ENCODE measurements around the gene RHOB.
"Not testable (repeated sequence)": the region's sequence is repeated elsewhere in the genome, so short reads cannot be mapped to it uniquely, and the experiment has no call there.

The RHOB gene

DNA sequence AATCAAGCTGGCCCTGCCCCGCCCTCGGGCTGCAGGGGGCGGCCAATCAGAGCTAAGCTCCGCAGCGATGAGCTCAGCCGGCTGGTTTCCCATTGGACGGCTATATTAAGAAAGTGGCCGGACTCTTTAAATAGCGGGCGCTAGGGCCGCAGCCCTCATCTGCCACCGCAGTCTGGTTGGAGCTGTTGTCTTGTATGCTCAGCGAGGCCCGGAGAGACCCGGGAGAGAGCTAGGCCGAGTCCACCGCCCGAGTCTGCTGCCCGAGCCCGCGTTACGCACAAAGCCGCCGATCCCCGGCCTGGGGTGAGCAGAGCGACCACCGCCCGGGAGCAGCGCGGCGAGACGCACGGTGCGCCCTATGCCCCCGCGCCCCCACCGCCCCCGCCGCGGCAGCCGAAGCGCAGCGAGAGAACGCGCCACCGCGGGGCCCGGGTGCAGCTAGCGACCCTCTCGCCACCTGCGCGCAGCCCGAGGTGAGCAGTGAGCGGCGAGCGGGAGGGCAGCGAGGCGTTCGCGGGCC is at the start of gene RHOB:
RHOB (plus strand) TSS at position 158 of the 520 bp plus-strand sequence. CDS start 392 bp downstream, outside the sequence.
- DNase-seq (ENCODE audit: low spot score): peak; percentile 88

DNA sequence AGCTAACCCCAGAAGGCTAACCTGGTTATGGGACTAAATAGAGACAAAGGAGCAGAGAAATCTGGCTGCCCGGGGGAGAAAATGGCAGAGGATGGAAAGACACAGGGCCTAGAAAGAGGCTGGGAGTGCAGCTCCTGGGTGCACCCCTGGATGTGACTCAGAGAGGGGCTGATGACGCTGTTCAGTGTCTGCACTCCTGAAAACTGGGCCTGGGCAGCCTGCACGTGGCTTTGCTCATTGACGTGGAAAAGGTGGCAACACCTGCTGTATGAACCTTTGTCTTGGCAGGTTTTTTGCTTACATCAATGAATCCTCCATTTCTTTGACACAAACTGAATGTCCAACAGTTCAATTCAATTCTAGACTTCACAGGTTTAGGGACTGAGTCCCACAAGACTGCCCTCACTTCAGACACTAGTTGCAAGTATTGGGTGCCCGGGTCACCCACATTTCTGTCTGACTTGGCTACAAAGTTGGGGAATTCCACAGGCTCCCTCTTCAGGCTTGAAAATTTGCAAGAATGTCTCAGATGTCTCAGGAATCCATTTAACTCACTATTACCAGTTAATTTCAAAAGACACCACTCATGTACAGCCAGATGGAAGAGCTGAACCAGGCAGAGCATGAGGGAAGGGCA is 48.9 kb upstream of the RHOB start:
- no peak for DNase-seq (ENCODE audit: low spot score)

DNA sequence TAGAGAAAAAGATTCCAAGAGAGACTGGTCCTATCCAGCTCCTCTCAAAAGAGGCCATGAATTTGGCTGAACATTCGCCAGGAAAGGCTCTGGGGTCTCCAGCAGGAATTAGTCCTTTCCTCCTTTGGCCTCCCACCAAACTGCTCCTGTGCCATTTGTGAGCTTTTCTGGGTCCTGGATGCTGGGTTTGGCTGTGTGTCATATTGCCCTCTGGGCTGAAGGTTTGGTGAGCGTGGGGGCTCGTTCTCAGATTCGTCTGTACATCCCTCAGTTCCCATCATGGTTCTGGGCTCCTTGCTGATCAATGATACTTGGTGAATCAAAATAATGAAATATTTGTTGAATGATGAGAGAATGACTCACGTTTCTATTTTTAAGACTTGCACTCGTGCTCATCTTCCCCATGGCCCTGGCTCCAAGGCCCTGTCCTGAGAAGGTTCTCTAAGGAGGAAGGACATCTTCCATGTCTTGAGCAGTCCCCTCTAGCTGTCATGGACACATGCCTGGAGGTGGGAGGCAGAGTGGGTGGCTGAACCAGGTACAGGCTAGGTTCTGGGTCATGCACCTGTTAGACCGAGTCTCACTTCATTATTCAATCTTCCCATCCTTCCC is 47.8 kb upstream of the RHOB start:
- no peak for DNase-seq (ENCODE audit: low spot score)

DNA sequence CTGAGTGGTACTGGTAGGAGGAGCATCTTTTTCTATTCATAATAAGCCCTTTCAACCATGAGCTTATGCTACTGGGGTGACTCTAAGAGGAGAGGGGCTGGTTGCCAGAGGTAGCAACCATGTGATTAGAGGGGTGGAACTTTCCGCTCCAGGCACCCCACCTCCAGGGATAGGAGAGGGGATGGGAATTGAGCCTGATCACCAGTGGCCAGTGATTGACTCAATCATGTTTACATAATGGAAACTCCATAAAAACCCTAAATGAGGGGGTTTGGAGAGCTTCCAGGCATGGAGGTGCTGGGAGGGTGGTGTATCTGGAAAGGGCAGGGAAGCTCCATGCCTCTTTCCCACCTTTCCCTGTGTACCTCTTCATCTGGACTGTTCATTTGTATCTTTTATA is 46.6 kb upstream of the RHOB start:
- no peak for DNase-seq (ENCODE audit: low spot score)

DNA sequence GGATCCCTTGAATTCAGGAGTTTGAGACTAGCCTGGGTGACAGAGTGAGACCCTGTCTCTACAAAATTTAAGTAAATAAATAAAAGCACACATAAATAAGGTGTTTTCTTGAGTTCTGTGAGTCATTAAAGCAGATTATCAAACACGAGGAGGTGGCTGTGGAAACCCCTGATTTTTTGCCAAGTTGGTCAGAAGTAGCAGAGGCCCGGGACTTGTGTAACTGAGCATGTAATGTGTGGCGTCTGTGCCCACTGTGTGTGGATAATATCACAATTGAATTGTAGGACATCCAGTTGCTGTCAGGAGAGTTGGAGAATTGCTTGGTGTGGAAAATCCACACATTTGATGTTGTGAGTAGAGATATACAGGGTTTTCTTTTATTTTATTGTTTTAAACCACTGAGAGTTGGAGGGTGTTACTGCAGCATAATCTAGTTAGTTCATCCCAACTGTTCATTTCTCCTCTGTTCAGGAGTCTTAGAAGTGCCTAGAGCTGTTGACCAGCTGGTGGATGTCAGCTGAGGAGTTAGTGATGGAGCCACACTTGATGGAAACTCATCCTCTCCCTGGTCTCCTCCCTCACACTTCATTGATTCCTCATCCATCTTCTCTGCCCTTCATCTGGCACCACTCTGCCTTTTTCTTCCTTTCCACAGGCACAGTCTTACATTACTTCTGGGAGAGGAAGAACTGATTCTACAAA is 45.9 kb upstream of the RHOB start:
- DNase-seq (ENCODE audit: low spot score): no peak

DNA sequence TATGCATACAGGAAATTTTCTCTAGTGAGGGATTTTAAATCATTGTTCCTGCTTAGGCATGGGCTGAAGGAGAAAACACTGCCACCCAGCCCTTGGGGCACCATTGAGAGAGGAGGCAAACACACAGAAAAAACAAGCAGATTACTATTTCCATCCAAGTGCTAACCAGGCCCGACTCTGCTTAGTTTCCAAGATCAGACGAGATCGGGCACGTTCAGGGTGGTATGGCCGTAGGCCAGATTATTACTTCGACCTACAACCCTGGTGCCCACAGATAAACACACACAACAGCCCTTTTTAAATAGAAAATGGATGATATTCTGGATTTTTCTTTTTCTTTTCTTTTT is 45.4 kb upstream of the RHOB start:
- no peak for DNase-seq (ENCODE audit: low spot score)

DNA sequence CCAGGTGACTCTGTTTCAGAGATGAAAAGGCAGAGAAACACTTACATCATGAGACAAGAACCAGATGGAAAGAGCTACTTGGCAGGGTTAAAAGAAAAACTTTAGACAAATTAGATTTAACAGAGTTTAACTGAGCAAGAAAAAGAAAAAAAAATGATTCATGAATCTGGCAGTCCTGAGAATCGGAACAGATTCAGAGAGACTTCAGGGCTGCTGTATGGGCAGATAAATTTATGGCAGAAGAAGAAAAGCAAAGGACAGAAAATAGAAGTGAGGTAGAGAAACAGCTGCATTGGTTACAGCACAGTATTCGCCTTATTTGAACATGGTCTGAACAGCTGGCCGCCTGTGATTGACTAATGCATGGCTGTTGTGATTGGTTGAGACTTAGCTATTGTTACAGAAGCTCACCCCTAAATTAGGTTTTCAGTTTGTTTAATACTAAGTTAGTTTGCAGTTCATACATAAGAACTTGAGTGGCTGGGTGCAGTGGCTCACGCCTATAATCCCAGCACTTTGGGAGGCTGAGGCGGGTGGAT is 43.0 kb upstream of the RHOB start:
- no peak for DNase-seq (ENCODE audit: low spot score)

DNA sequence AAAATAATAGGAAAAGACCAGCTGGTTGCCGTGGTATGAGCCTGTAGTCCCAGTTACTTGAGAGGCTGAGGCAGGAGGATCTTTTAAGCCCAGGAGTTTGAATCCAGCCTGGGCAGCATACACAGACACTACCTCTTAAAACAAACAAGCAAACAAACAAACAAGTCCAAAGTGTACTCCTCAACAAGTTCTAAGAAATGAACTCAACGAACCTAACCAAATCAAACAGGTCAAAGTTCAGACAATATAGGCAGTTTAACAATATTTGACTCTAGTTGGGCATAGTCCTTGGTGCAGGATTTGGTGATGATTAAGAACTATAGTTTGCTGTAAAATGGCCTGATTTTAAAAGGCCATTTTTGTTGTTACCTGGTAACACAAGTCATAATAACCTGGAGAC is 41.9 kb upstream of the RHOB start:
- no peak for DNase-seq (ENCODE audit: low spot score)

DNA sequence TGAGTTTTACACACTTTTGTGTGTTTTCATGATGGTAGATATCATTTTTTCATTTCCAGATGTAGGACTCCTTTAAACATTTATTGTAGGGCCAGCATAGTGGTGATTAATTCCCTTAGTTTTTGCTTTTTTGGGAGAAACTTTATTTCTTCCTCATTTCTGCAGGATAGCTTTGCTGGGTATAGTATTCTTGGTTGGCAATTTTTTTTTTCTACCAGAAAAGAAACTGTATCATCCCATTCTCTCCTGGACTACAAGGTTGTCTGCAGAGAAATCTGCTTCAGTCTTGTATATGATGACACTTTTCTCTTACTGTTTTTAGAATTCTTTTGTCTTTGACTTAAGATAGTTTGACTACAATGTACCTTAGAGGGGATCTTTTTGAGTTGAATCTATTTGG is 37.8 kb upstream of the RHOB start:
- no peak for DNase-seq (ENCODE audit: low spot score)

DNA sequence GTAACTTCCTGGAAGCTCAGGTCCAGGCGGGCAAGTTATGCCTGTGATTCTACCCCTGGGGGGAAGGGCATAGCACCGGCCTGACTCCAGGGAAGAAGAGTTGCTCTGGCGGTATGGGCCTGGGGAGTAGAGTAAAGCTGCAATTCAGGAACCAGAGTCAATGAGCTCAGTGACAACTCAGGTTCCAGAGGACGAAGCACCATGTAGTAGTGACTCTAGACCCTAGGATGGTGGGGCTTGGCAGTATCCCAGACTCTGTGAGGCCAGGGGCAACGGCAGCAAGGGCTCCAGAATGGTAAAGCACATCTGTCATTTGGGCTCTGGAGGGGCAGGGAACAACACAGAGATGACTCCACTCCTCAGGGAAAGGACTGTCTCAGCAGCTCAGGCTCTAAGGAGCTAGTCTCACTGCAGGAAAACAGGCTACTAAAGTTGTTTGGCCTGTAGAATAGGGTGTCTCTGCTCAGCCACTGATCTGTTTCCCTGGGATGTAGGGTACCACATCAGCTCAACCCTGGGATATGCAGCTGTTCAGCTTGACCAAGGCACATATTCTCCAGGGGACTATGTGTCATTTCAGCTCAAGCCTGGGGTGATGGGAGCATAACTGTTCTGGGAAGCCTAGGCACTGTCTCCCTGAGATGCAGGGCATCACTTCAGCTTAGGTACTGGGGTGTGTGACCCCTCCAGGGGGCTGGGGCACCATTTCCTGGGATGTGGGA is 36.2 kb upstream of the RHOB start:
- DNase-seq (ENCODE audit: low spot score): no peak

DNA sequence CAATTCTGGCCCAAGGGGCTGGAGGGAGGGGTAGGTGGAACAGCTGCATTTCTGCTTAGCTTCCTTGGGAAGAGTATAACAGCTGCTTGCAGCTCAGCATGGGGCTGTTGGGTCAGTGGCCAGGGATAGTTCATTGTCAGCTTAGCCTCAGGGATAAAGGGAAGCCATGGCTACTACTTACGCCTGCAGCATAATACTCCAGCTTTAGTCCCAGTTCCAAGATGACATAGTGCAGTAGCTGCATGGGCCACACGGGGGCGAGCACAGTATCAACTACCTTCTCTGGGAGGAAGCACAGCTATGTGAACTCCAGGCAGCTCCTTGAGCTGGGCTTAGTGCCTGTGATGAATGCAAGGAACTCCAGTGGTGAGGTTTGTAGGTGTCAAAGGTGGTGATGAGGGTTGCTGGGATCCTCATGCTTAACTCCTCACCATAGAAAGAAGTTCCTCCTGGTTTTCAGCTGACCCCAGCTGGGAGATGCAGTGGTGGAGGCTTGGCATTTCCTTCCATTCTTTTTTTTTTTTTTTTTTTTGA is 35.4 kb upstream of the RHOB start:
- DNase-seq (ENCODE audit: low spot score): peak; percentile 55

DNA sequence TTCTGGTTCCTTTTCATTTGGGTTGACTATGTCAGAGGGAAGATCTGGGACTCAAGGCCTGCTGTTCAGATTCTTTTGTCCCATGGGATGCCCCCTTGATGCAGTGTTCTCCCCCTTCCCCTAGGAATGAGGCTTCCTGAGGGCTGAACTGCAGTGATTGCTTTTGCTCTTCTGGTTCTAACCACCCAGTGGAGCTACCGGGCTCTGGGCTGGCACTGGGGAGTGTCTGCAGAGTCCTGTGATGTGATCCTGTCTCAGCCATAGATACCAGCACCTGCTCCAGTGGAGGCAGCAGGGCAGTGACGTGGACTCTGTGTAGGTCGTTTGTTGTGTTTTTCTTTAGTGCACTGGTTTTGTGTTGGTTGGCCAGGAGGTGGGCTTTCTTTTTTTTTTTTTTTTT is 32.1 kb upstream of the RHOB start:
- no peak for DNase-seq (ENCODE audit: low spot score)

DNA sequence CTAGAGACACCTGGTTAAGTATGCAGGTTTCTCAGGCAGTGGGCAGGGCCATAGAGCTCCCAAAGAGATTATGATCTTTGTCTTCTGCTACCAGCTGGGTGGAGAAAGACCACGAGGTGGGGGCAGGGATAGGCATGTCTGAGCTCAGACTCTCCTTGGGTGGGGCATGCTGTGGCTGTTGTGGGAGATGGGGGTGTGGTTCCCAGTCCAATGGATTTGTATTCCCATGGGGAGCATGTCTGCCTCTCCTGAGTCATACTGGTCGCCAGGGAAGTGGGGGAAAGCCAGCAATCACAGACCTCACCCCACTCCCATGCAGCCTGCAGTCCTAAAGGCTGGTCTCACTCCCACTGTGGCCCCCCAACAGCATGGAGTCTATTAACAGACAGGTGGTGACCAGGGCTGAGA is 31.4 kb upstream of the RHOB start:
- no peak for DNase-seq (ENCODE audit: low spot score)

DNA sequence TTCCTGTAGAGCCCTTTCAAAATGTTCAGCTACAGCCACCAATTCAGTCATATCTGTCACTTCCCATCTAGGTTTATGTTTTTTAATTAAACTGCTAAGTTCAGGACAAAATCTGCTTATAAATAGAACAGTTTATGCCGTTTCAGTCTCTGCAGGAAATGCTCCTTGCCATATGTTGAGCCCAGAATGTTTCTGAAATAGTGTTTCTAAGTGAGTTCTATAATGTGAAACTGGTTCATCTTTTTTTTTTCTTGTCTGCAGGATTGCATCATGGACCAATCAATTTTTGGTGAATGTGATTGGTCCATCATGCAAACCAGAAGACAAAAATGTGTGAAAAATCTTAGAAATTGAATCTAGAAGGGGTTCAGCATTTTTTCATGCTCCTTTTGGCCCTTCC is 30.2 kb upstream of the RHOB start:
- DNase-seq (ENCODE audit: low spot score): no peak

DNA sequence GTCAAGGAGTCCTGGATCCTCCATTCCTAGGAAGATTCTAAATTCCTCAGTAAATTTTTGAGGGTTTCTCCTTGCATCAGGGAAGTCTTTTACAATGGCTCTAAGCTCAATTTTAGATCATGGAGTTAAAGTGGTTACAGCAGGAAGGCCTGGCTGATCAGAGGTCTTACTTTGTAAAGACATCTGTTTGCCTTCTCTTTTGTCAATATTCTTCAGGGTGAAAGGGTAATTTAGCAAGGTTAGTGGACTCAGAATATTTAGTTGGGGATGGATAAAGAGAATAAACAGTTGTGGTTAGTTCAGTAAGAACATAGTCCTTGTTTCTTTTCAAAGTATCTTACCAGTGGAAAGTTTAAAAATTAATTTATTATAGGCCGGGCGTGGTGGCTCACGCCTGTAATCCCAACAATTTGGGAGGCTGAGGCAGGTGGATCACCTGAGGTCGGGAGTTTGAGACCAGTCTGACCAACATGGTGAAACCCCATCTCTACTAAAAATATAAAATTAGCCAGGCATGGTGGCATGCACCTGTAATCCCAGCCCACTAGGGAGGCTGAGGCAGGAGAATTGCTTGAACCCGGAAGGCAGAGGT is 29.5 kb upstream of the RHOB start:
- DNase-seq (ENCODE audit: low spot score): not testable (repeated sequence)

DNA sequence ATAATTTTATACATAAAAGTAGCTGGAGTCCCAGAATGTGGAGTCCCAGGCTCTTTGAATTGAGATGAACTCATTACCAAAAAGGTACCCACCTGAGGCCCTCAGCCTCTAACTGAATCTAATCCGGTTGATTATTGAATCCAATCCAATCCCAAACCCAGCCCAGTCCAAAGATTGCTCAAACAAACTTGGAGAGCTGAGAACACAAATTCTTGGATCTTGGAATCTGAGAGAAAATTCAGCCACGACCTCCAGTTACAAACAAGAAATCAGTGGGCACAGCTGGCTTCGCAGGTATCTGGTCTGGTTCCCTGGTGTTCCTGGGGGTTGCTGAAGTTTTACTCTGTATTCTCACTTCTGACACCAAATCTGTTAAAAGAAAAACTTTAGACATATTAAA is 28.4 kb upstream of the RHOB start:
- no peak for DNase-seq (ENCODE audit: low spot score)

DNA sequence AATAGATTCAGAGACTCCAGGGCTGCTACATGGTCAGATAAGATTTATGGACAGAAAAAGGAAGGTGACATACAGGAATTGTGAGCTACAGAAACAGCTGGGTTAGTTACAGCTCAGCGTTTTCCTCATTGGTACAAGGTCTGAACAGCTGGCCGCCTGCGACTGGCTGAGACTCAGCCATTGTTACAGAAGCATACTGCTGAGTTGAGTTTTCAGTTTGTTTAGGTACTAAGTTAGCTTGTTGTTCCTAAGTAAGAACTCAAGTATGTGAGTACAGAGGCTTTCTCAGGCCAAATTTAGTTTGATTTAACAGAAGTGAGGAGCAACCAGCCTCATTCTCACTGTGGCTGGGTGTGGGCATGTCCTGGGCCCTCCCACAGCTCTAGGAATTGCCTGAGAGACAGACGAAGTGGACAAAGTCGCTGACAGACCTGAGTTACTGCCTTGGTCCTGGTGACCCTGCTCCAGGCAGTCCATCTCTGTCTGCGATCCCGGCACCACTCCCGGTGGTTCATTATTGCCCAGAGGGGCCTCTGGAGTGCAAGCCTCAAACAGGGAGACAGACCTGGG is 27.8 kb upstream of the RHOB start:
- DNase-seq (ENCODE audit: low spot score): no peak

DNA sequence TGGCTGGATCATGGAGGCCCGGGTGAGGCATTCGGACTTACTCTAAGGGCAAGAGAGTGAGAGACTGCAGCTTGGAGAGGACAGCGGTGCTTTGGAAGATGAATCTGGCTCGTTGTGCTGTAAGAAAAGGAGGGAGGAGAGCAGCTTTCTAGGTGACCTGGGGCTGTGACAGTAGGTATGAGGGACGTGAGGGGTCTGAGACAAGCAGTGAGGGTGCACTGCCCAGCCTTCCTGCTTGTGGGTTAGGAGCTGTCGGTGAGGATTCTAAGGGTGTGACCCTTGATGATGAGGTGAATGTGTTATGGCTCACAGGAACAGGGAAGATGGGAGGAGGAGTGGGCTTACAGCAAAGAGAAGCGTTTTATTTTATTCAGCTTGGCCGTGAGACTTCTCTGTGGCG is 27.1 kb upstream of the RHOB start:
- no peak for DNase-seq (ENCODE audit: low spot score)

DNA sequence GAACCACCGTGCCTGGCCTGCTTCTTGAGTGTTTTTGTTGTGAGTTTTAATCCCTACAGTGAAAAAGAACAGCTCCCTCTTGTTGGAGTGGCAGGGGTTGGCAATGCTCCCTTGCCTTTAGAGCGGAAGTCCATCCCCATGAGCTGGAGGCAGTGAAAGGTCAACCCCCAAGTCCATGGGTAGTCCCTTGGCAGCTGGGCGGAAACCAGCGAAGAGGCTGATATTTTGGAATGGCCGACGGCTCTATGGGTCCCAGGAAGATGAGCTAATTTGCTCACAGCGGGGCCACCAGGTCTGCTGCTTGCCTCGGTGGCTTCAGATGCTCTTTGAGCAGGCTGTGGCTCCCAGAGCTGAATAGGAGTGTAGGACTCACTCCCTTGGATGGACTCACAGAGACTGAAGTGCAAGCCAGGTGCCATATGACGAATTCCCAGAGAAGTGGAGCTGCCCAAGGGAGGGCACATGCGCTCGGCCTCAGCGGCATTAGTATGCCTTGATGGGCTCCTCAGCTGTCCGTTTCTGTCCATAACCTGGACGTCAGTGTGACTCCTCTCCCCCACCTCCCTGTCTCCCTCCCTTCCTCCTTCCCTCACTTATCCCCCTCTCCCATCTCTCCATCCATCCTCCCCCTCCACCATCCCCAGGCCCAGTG is 25.4 kb upstream of the RHOB start:
- DNase-seq (ENCODE audit: low spot score): no peak

DNA sequence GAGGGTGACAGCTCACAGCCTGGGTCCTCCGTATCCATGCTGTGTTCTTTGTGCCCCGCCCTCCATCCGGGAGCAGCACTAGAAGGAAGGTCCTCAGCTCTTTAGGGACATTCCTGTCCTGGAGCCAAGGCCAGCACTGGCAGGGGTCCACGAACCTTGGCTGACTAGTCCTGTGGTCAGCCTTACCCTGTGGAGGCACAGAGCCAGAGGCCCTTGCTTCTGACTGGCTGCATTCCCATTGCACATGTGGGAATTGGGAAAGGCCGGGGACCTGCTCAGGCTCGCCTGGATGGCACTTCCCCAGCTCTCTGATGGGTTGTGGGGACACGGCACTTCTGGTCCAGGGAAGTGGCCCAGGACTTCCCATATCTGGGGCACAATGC is 24.9 kb upstream of the RHOB start:
- DNase-seq (ENCODE audit: low spot score): no peak

Measured in CD4-positive, alpha-beta T cell treated with Interleukin-6 at 100 ng/mL for 8 hours (primary cell).